GM18520 (cell line): ENCODE results near the gene STAG1.
"Not testable (repeated sequence)": the region's sequence is repeated elsewhere in the genome, so short reads cannot be mapped to it uniquely, and the experiment has no call there.

Source experiments
- ATAC-seq: cut with Tn5 transposase; IDR thresholded peaks from one replicate; pipeline ENCODE4 v1.9.1; 2021; ENCODE audit not compliant: unreplicated experiment

Gene STAG1

DNA sequence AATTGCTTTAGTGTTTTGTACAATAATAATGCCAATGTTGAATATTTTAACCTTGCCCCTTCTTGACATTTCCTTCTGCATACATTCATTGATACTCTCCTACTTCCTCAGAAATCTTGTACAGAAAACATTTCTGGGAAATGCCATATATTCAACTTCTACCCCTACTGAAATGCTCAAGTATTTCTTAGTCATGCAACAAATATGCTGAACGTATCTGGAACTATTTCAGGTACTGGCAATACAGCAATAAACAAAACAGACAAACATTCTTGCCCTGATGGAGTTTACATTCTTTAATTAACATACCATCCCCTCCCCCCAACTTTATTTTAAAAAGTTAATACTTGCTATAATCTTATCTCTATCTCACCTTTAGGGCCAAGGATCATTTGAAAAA is 147.2 kb downstream of the STAG1 start:
- no peak for ATAC-seq

DNA sequence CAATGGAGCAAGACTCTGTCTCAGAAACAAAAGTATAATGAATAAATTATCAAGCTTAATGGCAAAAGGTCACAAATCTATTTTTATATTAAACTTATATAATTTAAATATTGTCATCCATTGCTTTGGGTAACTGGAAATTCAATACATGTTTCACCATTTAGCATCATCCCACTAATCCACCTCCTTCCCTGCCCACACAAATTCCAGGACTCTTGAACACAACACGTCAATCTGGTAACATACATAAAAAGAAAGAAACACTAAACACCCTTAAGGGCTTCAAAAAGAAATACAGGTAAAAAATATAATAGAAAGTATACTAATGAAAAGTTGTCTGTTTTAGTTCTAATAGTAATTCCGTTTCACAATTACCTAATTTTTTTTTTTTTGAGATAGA is 149.4 kb downstream of the STAG1 start:
- ATAC-seq = no peak

- ATAC-seq = no peak
These were observed 156.1 kb downstream of the STAG1 start for GRCh38 chr3:136595913-136596697.

DNA sequence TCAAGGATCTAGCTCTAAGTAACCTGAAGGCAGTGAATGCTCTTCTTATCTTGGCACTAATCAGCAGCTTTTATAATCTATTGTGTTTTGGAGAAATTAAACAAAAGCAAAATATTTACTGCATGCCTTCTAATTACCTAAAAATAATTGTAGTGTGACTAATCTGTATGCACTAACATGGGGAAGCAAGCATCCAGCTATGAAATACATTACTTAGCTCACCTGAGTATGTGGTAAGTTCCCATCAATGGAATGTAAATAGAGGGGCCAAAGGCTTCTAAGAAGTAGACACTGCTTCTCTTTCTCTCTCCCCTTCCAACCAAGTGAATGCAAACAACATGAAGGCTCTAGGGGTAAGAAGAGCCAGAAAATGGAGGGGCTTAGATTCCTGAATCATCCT is 165.6 kb downstream of the STAG1 start:
- no peak for ATAC-seq

DNA sequence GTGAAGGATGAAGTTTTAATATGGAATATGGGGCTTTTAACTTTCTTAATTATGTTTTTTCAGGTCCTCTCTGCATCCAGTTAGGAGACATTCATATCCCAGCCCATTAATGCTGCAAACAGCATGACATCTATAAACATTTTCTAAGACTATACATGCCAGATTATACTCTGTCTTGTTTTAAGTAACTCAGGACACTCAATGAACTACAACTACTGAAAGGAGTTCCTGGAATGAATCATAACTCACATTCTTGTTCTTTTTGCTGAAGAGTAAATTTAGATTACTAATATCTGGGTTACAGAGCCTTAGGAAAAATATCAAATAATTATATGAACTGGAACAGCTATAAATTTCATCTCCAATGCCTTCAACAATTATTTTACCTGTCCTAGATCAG is 167.4 kb downstream of the STAG1 start:
- no peak for ATAC-seq

GRCh38 chr3:136583823-136584222 is 168.4 kb downstream of the STAG1 start:
- no peak for ATAC-seq

DNA sequence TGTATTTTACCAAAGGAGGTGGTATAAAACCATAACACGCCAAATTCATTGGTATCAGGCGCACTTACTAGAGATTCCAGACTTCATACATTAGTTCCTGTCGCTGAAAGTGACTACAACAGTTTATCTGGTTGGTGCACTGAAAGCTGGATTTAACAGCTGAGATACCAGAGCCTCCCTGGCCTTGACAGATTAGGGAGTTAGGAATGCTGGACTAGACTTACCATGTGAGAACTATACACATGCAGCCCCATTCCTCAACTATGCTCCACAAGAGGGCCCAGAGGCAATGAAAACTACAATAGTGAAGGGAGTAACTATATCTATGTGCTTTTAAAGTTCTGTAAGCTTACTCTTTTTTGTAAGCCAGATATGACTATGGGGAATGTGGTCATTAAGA is 174.4 kb downstream of the STAG1 start:
- no peak for ATAC-seq

GRCh38 chr3:136576279-136577009 is 175.7 kb downstream of the STAG1 start:
- no peak for ATAC-seq

- ATAC-seq = no peak
These were observed 184.5 kb downstream of the STAG1 start for GRCh38 chr3:136567599-136568188.

DNA sequence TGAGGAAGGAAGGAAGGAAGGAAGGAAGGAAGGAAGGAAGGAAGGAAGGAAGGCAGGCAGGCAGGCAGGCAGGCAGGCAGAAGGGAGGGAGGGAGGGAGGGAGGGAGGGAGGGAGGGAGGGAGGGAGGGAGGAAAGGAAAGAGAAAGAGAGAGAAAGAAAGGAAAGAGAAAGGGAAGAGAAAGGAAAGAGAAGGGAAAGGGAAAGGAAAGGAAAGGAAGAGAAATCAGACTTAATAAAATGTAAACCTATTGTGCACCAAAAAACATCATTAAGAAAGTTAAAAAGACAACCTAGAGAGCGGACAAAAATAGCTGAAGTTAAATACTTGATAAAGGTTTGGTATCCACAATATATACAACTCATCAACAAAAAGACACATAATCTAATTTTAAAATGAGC is 187.2 kb downstream of the STAG1 start:
- ATAC-seq = not testable (repeated sequence)

- no peak for ATAC-seq
These were observed 190.2 kb downstream of the STAG1 start for GRCh38 chr3:136562026-136562425.

- ATAC-seq = no peak
These were observed 192.3 kb downstream of the STAG1 start for GRCh38 chr3:136559896-136560295.

- ATAC-seq = not testable (repeated sequence)
These were observed 202.7 kb downstream of the STAG1 start for GRCh38 chr3:136549461-136549860.

GRCh38 chr3:136547293-136547692 is 204.9 kb downstream of the STAG1 start:
- no peak for ATAC-seq

DNA sequence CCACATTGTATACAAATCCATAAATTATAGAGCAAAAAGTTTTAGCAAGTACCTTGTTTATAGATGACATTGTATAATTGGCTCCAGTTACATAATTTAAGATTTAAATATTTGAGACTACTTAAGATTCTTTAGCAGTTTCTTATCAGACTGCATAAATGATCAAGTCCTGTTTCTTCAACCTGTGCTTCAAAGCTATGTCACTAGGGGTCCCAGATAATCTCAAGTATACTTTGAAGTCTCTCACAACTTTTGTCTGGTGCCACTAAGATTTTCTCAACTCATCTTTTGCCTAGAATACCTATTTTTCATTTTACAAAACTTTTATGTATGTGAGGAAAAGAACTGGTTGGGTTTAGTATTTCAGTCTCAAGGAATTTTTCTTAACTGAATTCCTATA is 205.5 kb downstream of the STAG1 start:
- no peak for ATAC-seq

- no peak for ATAC-seq
These were observed 206.4 kb downstream of the STAG1 start for GRCh38 chr3:136545664-136546268.

DNA sequence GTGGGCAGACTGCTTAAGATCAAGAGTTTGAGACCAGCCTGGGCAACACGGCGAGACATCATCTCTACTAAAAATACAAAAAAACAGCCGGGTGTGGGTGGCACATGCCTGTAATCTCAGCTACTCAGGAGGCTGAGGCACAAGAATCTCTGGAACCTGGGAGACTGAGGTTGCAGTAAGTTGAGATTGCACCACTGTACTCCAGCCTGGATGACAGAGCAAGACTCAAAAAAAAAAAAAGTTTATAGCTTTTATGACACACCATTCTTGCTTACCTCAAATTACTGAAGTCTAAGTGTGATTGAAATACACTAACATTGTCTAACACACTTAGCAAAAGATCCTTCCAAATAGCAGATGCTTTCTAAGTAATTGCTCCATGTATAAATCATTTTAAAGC is 207.6 kb downstream of the STAG1 start:
- ATAC-seq = no peak

DNA sequence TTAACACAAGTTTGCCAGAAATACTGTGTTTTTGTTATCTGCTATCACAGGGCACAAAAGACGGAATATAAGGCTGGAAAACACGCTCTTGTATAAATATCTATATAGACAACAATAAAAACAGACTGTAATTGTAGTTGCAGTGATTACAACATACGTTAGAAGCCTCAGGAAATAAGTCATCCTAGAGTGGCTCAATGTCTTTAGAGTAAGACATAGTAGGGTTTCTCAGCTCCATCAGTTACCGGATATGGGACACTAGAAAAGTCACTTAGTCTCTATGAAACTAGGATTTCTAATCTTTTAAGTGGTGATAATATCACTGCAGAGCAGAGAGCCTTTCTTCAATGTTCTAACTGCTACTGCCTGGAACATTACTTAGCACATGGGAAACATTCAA is 208.8 kb downstream of the STAG1 start:
- ATAC-seq = no peak

DNA sequence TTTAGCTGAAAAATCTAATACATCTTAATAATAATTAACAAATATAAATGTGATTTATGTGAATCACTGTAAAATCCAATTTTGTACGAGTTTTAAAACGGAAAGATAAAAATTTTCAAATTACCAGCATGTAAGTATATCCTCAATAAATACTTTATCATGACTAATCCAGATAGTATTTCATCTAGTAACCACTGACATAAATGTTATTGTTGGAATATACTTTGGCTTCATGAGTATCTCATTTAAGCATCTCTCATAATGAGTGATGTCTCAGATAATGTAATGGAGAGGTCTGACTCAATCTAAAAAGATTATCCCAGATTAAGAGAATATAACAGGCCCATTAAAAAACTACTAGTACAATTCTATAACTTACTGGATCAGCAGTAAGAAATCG is 216.3 kb downstream of the STAG1 start:
- ATAC-seq = no peak

GRCh38 chr3:136532766-136533165 is 219.4 kb downstream of the STAG1 start:
- no peak for ATAC-seq

GRCh38 chr3:136518102-136518501 is 234.1 kb downstream of the STAG1 start:
- ATAC-seq = no peak

- no peak for ATAC-seq
These were observed 235.5 kb downstream of the STAG1 start for GRCh38 chr3:136516656-136517055.
